ENCODE results near the gene ARHGEF6.

ARHGEF6 gene

GRCh38 chrX:136691028-136691809 is 89.5 kb downstream of the ARHGEF6 start:
- DNase-seq (ENCODE audit: low read depth): no peak

GRCh38 chrX:136689436-136689835 is 91.3 kb downstream of the ARHGEF6 start:
- DNase-seq (ENCODE audit: low read depth): no peak

GRCh38 chrX:136687457-136687856 is 93.3 kb downstream of the ARHGEF6 start:
- DNase-seq (ENCODE audit: low read depth): no peak

GRCh38 chrX:136684120-136684519 is 96.6 kb downstream of the ARHGEF6 start:
- DNase-seq (ENCODE audit: low read depth): no peak

GRCh38 chrX:136679531-136679930 is 101.2 kb downstream of the ARHGEF6 start:
- no peak for DNase-seq (ENCODE audit: low read depth)

- no peak for DNase-seq (ENCODE audit: low read depth)
Observed at GRCh38 chrX:136674270-136674985, 106.3 kb downstream of the ARHGEF6 start.

GRCh38 chrX:136671006-136671610 is 109.6 kb downstream of the ARHGEF6 start:
- DNase-seq (ENCODE audit: low read depth): no peak

- DNase-seq (ENCODE audit: low read depth): no peak
Observed at GRCh38 chrX:136667446-136668168, 113.1 kb downstream of the ARHGEF6 start.

GRCh38 chrX:136666088-136666487 is 114.6 kb downstream of the ARHGEF6 start:
- DNase-seq (ENCODE audit: low read depth): no peak

- DNase-seq (ENCODE audit: low read depth): no peak
Observed at GRCh38 chrX:136665258-136665900, 115.4 kb downstream of the ARHGEF6 start.

GRCh38 chrX:136662976-136663375 is 117.8 kb downstream of the ARHGEF6 start:
- no peak for DNase-seq (ENCODE audit: low read depth)

GRCh38 chrX:136662104-136662503 is 118.6 kb downstream of the ARHGEF6 start:
- DNase-seq (ENCODE audit: low read depth): no peak

GRCh38 chrX:136660896-136661295 is 119.8 kb downstream of the ARHGEF6 start:
- no peak for DNase-seq (ENCODE audit: low read depth)

GRCh38 chrX:136659174-136659573 is 121.6 kb downstream of the ARHGEF6 start:
- DNase-seq (ENCODE audit: low read depth): no peak

GRCh38 chrX:136658151-136658550 is 122.6 kb downstream of the ARHGEF6 start:
- no peak for DNase-seq (ENCODE audit: low read depth)

GRCh38 chrX:136656361-136656964 is 124.3 kb downstream of the ARHGEF6 start:
- DNase-seq (ENCODE audit: low read depth): no peak

- DNase-seq (ENCODE audit: low read depth): no peak
Observed at GRCh38 chrX:136652822-136653723, 127.7 kb downstream of the ARHGEF6 start.

GRCh38 chrX:136650811-136651210 is 129.9 kb downstream of the ARHGEF6 start:
- no peak for DNase-seq (ENCODE audit: low read depth)

- no peak for DNase-seq (ENCODE audit: low read depth)
Observed at GRCh38 chrX:136647677-136648360, 132.9 kb downstream of the ARHGEF6 start, which contains the start of gene CD40LG. CD40LG (plus strand) TSS chrX:136648158; CDS start chrX:136648249, 91 bp downstream.
